ENCODE measurements around the gene ACTR6. TPM values are rescaled to one million over a fixed set of nuclear protein-coding genes. Genes with fewer than 3 reads are reported as not detected.
"Not testable (repeated sequence)": the region's sequence is repeated elsewhere in the genome, so short reads cannot be mapped to it uniquely, and the experiment has no call there.

The ACTR6 gene
- total RNA-seq, 1 donor from 2014 or later = 26.1 TPM

DNA sequence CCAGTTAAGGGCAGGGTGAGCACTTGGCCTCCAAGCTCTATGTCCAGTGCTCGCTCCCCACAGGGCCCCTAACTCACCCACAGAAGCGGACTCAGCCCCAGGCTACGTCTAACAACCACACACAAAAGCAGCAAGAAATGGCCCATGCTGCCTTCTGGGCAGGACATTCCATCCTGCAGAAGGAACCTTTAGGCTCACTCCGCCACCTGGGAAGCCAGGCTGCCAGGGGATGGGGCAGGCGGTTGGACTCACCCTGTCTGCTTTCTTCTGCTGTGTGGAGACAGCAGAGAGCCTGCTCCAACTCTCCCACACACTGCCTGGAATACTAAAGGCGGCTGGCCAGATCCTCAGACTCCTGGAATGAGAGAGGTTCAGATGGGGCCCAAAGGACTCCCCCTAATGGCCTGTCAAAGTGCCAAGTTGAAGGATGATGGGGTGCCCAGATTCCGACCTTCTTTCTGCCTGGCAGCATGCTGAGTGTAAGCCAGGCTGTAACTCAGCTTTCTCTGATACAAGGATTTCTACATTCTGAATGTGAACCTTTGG, 30.2 kb upstream of the ACTR6 start:
- H3K27ac Mint-ChIP-seq (ENCODE audit: unreplicated experiment) = no peak overlapping the region

DNA sequence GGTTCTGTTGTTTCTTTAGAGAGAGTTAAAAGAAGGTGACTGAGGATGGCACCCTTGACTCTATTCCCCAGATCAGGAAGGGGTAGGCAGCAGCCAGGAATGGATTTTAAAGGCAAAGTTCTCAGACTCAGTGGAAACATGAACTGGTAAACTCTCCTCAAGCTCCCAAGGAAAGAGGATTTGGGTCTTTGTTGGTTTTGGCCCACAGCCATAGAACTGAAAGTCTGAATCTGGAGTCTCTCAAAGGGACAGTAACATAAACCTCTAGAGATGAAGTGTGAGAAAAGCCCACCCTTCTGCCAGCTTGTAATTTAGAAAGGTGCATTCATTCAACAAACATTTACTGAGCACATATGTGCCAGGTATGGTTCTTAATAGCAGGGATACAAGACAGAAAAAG, 29.4 kb upstream of the ACTR6 start:
- H3K27ac Mint-ChIP-seq (ENCODE audit: unreplicated experiment) = no peak overlapping the region
- peaks cover 5% of the 10 kb centered on the region for H3K27me3 Mint-ChIP-seq (ENCODE audit: unreplicated experiment)
- TF ChIP-seq, protein P1, sequence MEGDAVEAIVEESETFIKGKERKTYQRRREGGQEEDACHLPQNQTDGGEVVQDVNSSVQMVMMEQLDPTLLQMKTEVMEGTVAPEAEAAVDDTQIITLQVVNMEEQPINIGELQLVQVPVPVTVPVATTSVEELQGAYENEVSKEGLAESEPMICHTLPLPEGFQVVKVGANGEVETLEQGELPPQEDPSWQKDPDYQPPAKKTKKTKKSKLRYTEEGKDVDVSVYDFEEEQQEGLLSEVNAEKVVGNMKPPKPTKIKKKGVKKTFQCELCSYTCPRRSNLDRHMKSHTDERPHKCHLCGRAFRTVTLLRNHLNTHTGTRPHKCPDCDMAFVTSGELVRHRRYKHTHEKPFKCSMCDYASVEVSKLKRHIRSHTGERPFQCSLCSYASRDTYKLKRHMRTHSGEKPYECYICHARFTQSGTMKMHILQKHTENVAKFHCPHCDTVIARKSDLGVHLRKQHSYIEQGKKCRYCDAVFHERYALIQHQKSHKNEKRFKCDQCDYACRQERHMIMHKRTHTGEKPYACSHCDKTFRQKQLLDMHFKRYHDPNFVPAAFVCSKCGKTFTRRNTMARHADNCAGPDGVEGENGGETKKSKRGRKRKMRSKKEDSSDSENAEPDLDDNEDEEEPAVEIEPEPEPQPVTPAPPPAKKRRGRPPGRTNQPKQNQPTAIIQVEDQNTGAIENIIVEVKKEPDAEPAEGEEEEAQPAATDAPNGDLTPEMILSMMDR (IDR thresholded peaks at IDR 0.05) = no peak
- no peaks in the 10 kb centered on the region for H3K9me3 Mint-ChIP-seq (ENCODE audit: unreplicated experiment)
- H3K36me3 Mint-ChIP-seq (ENCODE audit: unreplicated experiment) = no peaks in the 10 kb centered on the region
- no peak overlapping the region for H3K4me3 Mint-ChIP-seq (ENCODE audit: unreplicated experiment)
- DNase-seq (ENCODE audit: extremely low spot score, unreplicated experiment) = no peak
- H3K4me1 Mint-ChIP-seq (ENCODE audit: unreplicated experiment) = peaks cover 4% of the 10 kb centered on the region

More for the DNA sequence above, 30.2 kb upstream of the ACTR6 start:
- TF ChIP-seq, protein P1 (IDR thresholded peaks at IDR 0.05) = no peak
- Mint-ChIP-seq H3K36me3 (ENCODE audit: unreplicated experiment) (no peaks in the 10 kb centered on the region), H3K4me1 (ENCODE audit: unreplicated experiment) (peaks cover 4% of the 10 kb centered on the region), H3K9me3 (ENCODE audit: unreplicated experiment) (no peaks in the 10 kb centered on the region), H3K27me3 (ENCODE audit: unreplicated experiment) (peaks cover 5% of the 10 kb centered on the region), H3K4me3 (ENCODE audit: unreplicated experiment) (no peak overlapping the region)
- DNase-seq (ENCODE audit: extremely low spot score, unreplicated experiment) = no peak

DNA sequence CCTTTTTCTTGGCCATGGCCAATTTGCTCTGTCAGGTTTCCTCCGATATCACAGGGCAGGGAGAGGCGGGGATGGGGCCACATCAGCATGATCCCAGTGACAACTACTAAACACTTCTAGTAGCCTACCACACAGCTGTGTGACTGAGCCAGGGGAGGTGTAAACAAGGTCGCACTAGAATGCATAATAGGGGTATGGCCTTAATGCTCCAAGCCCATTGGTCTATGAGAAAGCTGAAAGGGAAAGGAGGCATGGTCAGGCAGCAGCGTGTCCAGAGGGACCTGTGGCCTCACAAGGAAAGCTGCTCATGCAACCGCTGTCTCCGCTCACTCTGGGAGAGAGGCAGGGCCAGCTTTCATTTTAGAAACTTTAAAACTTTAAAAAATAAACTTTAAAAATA, 27.5 kb upstream of the ACTR6 start:
- Mint-ChIP-seq H3K4me3 (ENCODE audit: unreplicated experiment) (no peak overlapping the region), H3K9me3 (ENCODE audit: unreplicated experiment) (no peaks in the 10 kb centered on the region), H3K27me3 (ENCODE audit: unreplicated experiment) (peaks cover 10% of the 10 kb centered on the region), H3K27ac (ENCODE audit: unreplicated experiment) (no peak overlapping the region), H3K4me1 (ENCODE audit: unreplicated experiment) (peaks cover 4% of the 10 kb centered on the region), H3K36me3 (ENCODE audit: unreplicated experiment) (no peaks in the 10 kb centered on the region)
- no peak for DNase-seq (ENCODE audit: extremely low spot score, unreplicated experiment)
- TF ChIP-seq, protein P1 (IDR thresholded peaks at IDR 0.05) = no peak

DNA sequence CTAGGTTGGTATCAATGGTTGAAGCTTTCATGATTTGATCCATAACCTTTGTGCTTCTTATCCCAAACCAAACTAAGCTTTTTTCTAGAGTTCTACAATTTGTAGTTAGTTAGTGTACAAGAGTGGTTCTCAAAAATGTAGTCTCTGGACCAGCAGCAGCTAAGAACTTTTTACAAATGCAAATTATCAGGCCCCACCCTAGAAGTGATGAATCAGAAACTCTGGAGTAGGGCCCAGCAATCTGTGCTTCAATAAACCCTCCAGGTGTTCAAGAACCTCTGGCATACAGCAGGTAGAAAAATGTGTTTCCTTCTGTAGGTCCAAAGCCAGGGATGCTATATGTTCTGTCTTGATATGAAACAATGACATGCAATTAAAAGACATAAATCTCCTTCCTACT, 26.1 kb upstream of the ACTR6 start:
- DNase-seq (ENCODE audit: extremely low spot score, unreplicated experiment) = no peak
- TF ChIP-seq, protein P1 (IDR thresholded peaks at IDR 0.05) = no peak
- Mint-ChIP-seq H3K4me1 (ENCODE audit: unreplicated experiment) (peaks cover 4% of the 10 kb centered on the region), H3K36me3 (ENCODE audit: unreplicated experiment) (no peaks in the 10 kb centered on the region), H3K27me3 (ENCODE audit: unreplicated experiment) (peaks cover 10% of the 10 kb centered on the region), H3K27ac (ENCODE audit: unreplicated experiment) (no peak overlapping the region), H3K4me3 (ENCODE audit: unreplicated experiment) (no peak overlapping the region), H3K9me3 (ENCODE audit: unreplicated experiment) (no peaks in the 10 kb centered on the region)

- not testable (repeated sequence) for H3K27ac Mint-ChIP-seq (ENCODE audit: unreplicated experiment); H3K9me3 Mint-ChIP-seq (ENCODE audit: unreplicated experiment); H3K4me3 Mint-ChIP-seq (ENCODE audit: unreplicated experiment); H3K4me1 Mint-ChIP-seq (ENCODE audit: unreplicated experiment); H3K36me3 Mint-ChIP-seq (ENCODE audit: unreplicated experiment); DNase-seq (ENCODE audit: extremely low spot score, unreplicated experiment)
- peaks cover 10% of the 10 kb centered on the region for H3K27me3 Mint-ChIP-seq (ENCODE audit: unreplicated experiment)
Measured at GRCh38 chr12:100176493-100176892, 24.1 kb upstream of the ACTR6 start.

- no peaks in the 10 kb centered on the region for H3K4me1 Mint-ChIP-seq (ENCODE audit: unreplicated experiment)
- no peaks in the 10 kb centered on the region for H3K9me3 Mint-ChIP-seq (ENCODE audit: unreplicated experiment)
- peaks cover 21% of the 10 kb centered on the region for H3K27me3 Mint-ChIP-seq (ENCODE audit: unreplicated experiment)
- H3K27ac Mint-ChIP-seq (ENCODE audit: unreplicated experiment) = no peak overlapping the region
- TF ChIP-seq, protein P1 (IDR thresholded peaks at IDR 0.05) = no peak
- no peaks in the 10 kb centered on the region for H3K36me3 Mint-ChIP-seq (ENCODE audit: unreplicated experiment)
- DNase-seq (ENCODE audit: extremely low spot score, unreplicated experiment) = no peak
- H3K4me3 Mint-ChIP-seq (ENCODE audit: unreplicated experiment) = no peak overlapping the region
Measured at GRCh38 chr12:100179252-100179651, 21.4 kb upstream of the ACTR6 start.

All from osteocyte (in vitro differentiated cells).